H1 (cell line): ENCODE results near the gene SLC6A19. TPM values are rescaled to one million over a fixed set of nuclear protein-coding genes. Genes with fewer than 3 reads are reported as not detected.

ENCODE experiments used
- BACH1 ChIP-seq: IDR thresholded peaks from 2 replicates; pipeline ENCODE4 v1.6.1; 2012; ENCODE audit warnings: low read length, improper control_type of control experiment
- CBX8 ChIP-seq: fragments of 300-800, 300-1000 bp; sonication (generic); IDR thresholded peaks from 2 replicates; pipeline ENCODE4 v1.7.1; 2016; ENCODE audit warnings: low read depth, low read length, borderline replicate concordance
- JUND ChIP-seq: IDR thresholded peaks from 2 replicates; pipeline ENCODE4 v1.6.1; 2011; ENCODE audit warnings: mild to moderate bottlenecking, improper control_type of control experiment, low read length
- KDM1A ChIP-seq: fragments of 200-600, 300-600 bp; sonication (generic); IDR thresholded peaks from 2 replicates; pipeline ENCODE4 v1.7.1; 2016; ENCODE audit warnings: mild to moderate bottlenecking, low read length, borderline replicate concordance
- SIN3A ChIP-seq, 2 experiments: IDR thresholded peaks in 1 of 2; conservative IDR thresholded peaks in 1 of 2; 2 replicates each; pipeline ENCODE4 v1.6.1; 2011 to 2012; ENCODE audit warnings: low read length in 2 of 2, improper control_type of control experiment in 1 of 2, low read depth in 1 of 2, mild to moderate bottlenecking in 1 of 2
- TAF1 ChIP-seq: IDR thresholded peaks from 2 replicates; pipeline ENCODE4 v1.6.1; 2011; ENCODE audit warnings: mild to moderate bottlenecking, low read depth, low read length
- polyA plus RNA-seq, 7 experiments: library from polyadenylated mRNA; depleted of rRNA in 3 of 7; stranded (reverse) in 5 of 7; unstranded in 2 of 7; fragments of >200 nt in 5 of 7; fragments of 200-250 nt in 2 of 7; gene quantifications; 1 replicate in 5 of 7; 2 replicates in 1 of 7; 4 replicates in 1 of 7; pipeline versions ENCODE4 v1.2.1 to v1.2.3, GENCODE V29; 2011 to 2013; ENCODE audit warnings: missing spikeins in 2 of 7, mixed read lengths in 2 of 7
- total RNA-seq: library from RNA; stranded (reverse); fragmentation: NEBNext Ultra II Directional; extraction: Animal tissue kit (Norgen Biotek cat#: 25700); gene quantifications from 2 replicates; pipeline ENCODE4 v1.2.1, GENCODE V29; 2021

Gene SLC6A19
- total and polyA plus RNA-seq, 2 of the 8 experiments (the other 6 are each of a cell fraction or from before 2014, with no cell fraction given): 0.02 TPM; not detected in 1

- TF ChIP-seq JUND: no peak
- no peak for TF ChIP-seq CBX8
- no peak for TF ChIP-seq SIN3A (conservative IDR thresholded peaks at IDR 0.05 in 1 of 2, IDR thresholded peaks at IDR 0.05 in 1 of 2; ENCODE audit: low read depth in 1 of 2, low read length in 2 of 2)
- no peak for TF ChIP-seq TAF1
- TF ChIP-seq BACH1: no peak
- no peak for TF ChIP-seq KDM1A
Measured at GRCh38 chr5:1254196-1254595, 52.8 kb downstream of the SLC6A19 start (continued).
